CD4-positive, alpha-beta memory T cell (primary cell): ENCODE data around the gene INPP5A. TPM values are rescaled to one million over a fixed set of nuclear protein-coding genes. Genes with fewer than 3 reads are reported as not detected.

Experiments
- CTCF ChIA-PET: fragments of 350-600 bp; sonication (Branson Sonifier 250); formaldehyde crosslinking; loops from one replicate; lab custom pipeline; 2021; ENCODE audit warnings: inconsistent platforms; ENCODE audit not compliant: partially characterized antibody; lab: Charles Lee
- POLR2A ChIA-PET: fragments of 350-600 bp; sonication (Branson Sonifier 250); formaldehyde crosslinking; loops from one replicate; lab custom pipeline; 2021; ENCODE audit not compliant: partially characterized antibody; lab: Charles Lee
- DNase-seq, 5 donors: peaks; one replicate each; pipeline versions ENCODE4 v3.0.0 to v3.0.0-alpha.2; 2020 to 2022; ENCODE audit warnings: mixed read lengths in 1 of 5
- H3K27ac ChIP-seq: one replicate; pipeline ENCODE4 v1.7.0; 2013; ENCODE audit warnings: low read depth, low read length
- H3K27me3 ChIP-seq: 2 replicates; pipeline ENCODE4 v1.7.0; 2013; ENCODE audit warnings: mild to moderate bottlenecking, low read length, moderate library complexity; ENCODE audit not compliant: insufficient read depth
- H3K36me3 ChIP-seq: 2 replicates; pipeline ENCODE4 v1.7.0; 2013; ENCODE audit warnings: mild to moderate bottlenecking, low read length, moderate library complexity; ENCODE audit not compliant: insufficient read depth
- H3K4me1 ChIP-seq: 2 replicates; pipeline ENCODE4 v1.7.0; 2013; ENCODE audit warnings: mild to moderate bottlenecking, low read length, moderate library complexity; ENCODE audit not compliant: insufficient read depth
- H3K4me3 ChIP-seq, 2 donors: one replicate each; pipeline ENCODE4 v1.7.0; 2013; ENCODE audit warnings: low read length in 2 of 2, mild to moderate bottlenecking in 1 of 2
- H3K9me3 ChIP-seq, 2 donors: one replicate each; pipeline ENCODE4 v1.7.0; 2013; ENCODE audit warnings: low read length in 2 of 2, control low read depth in 1 of 2; ENCODE audit not compliant: control insufficient read depth in 1 of 2
- H3K27ac Mint-ChIP-seq, 7 donors: one replicate each; pipeline ENCODE4 v1.8.0; 2020 to 2021; ENCODE audit warnings: mixed read lengths in 7 of 7, mild to moderate bottlenecking in 6 of 7, inconsistent platforms in 3 of 7, moderate library complexity in 3 of 7
- H3K27me3 Mint-ChIP-seq, 2 donors: one replicate each; pipeline ENCODE4 v1.8.0; 2020 to 2021; ENCODE audit warnings: mixed read lengths in 2 of 2
- H3K36me3 Mint-ChIP-seq, 2 donors: one replicate each; pipeline ENCODE4 v1.8.0; 2020 to 2021; ENCODE audit warnings: mixed read lengths in 2 of 2, inconsistent platforms in 1 of 2, mild to moderate bottlenecking in 1 of 2
- H3K4me1 Mint-ChIP-seq, 4 donors: one replicate each; pipeline ENCODE4 v1.8.0; 2020 to 2021; ENCODE audit warnings: mixed read lengths in 4 of 4, mild to moderate bottlenecking in 1 of 4
- H3K4me3 Mint-ChIP-seq, 8 donors: one replicate each; pipeline ENCODE4 v1.8.0; 2020 to 2021; ENCODE audit warnings: mixed read lengths in 8 of 8, mild to moderate bottlenecking in 7 of 8, moderate library complexity in 6 of 8, inconsistent platforms in 3 of 8
- H3K9me3 Mint-ChIP-seq, 8 donors: one replicate each; pipeline ENCODE4 v1.8.0; 2020 to 2021; ENCODE audit warnings: mixed read lengths in 8 of 8, mild to moderate bottlenecking in 5 of 8, inconsistent platforms in 3 of 8, moderate library complexity in 1 of 8
- intact Hi-C: fragments of 100-400 bp; cut with micrococcal nuclease; formaldehyde crosslinking; loops from one replicate; pipeline ENCODE4 v1.15.1; 2023
- polyA plus RNA-seq, 2 donors: library from polyadenylated mRNA; unstranded; fragments of 300-500 nt; fragmentation: Illumina TruSeq; gene quantifications; one replicate each; pipeline ENCODE4 v1.2.3, GENCODE V29; 2021
- total RNA-seq, 2 experiments: library from RNA; stranded (reverse); gene quantifications; one replicate each; pipeline ENCODE4 v1.2.3, GENCODE V29; 2021

The INPP5A gene
- total and polyA plus RNA-seq, 4 experiments from 2014 or later: 0.61 to 19.3 (median 10.8) TPM

- Mint-ChIP-seq H3K27me3 (no peaks in the 10 kb centered on the region), H3K4me1 (peaks cover 0 to 4% (median under 1%) of the 10 kb centered on the region in 4 donors), H3K4me3 (no peak overlapping the region), H3K36me3 (peaks cover 28 to 46% of the 10 kb centered on the region in 2 donors), H3K9me3 (peaks cover 0 to 17% (median 8%) of the 10 kb centered on the region in 8 donors), H3K27ac (peak overlapping the region in 2 of 7 donors; percentile 41 to 43)
- intact Hi-C loops: no loop called here
- no peak for DNase-seq
- Histone ChIP-seq H3K9me3 (no peaks in the 10 kb centered on the region), H3K4me3 (no peak overlapping the region), H3K27me3 (no peaks in the 10 kb centered on the region), H3K27ac (no peak overlapping the region), H3K36me3 (no peaks in the 10 kb centered on the region), H3K4me1 (no peaks in the 10 kb centered on the region)
- ChIA-PET POLR2A (no interaction called here), CTCF (no interaction called here)
These were observed 160.1 kb downstream of the INPP5A start for GRCh38 chr10:132697578-132698200.

GRCh38 chr10:132698211-132698751 is 160.7 kb downstream of the INPP5A start:
- peaks cover 28 to 43% of the 10 kb centered on the region in 2 donors for H3K36me3 Mint-ChIP-seq
- Histone ChIP-seq H3K27me3 (no peaks in the 10 kb centered on the region), H3K4me3 (no peak overlapping the region), H3K36me3 (no peaks in the 10 kb centered on the region), H3K4me1 (no peaks in the 10 kb centered on the region), H3K27ac (no peak overlapping the region), H3K9me3 (no peaks in the 10 kb centered on the region)
- H3K4me3 Mint-ChIP-seq: no peak overlapping the region
- intact Hi-C loops: no loop called here
- H3K27me3 Mint-ChIP-seq: no peaks in the 10 kb centered on the region
- DNase-seq: no peak
- peak overlapping the region in 1 of 7 donors; percentile 11 for H3K27ac Mint-ChIP-seq
- ChIA-PET POLR2A (no interaction called here), CTCF (no interaction called here)
- H3K4me1 Mint-ChIP-seq: peaks cover 0 to 4% (median under 1%) of the 10 kb centered on the region in 4 donors
- peaks cover 0 to 17% (median 8%) of the 10 kb centered on the region in 8 donors for H3K9me3 Mint-ChIP-seq

GRCh38 chr10:132698761-132699391 is 161.3 kb downstream of the INPP5A start:
- DNase-seq: no peak
- intact Hi-C loops: no loop called here
- POLR2A ChIA-PET: no interaction called here
- no peaks in the 10 kb centered on the region for H3K27me3 ChIP-seq
- no peaks in the 10 kb centered on the region for H3K36me3 ChIP-seq
- no peak overlapping the region for H3K4me3 ChIP-seq
- H3K27ac ChIP-seq: no peak overlapping the region
- H3K9me3 ChIP-seq: no peaks in the 10 kb centered on the region
- Mint-ChIP-seq H3K9me3 (peaks cover 0 to 14% (median 7%) of the 10 kb centered on the region in 8 donors), H3K4me1 (peaks cover 0 to 2% (median under 1%) of the 10 kb centered on the region in 4 donors), H3K27me3 (no peaks in the 10 kb centered on the region), H3K36me3 (peaks cover 28 to 49% of the 10 kb centered on the region in 2 donors), H3K27ac (no peak overlapping the region), H3K4me3 (no peak overlapping the region)
- CTCF ChIA-PET: no interaction called here
- no peaks in the 10 kb centered on the region for H3K4me1 ChIP-seq

- Histone ChIP-seq H3K27me3 (no peaks in the 10 kb centered on the region), H3K4me3 (no peak overlapping the region), H3K9me3 (no peaks in the 10 kb centered on the region), H3K27ac (no peak overlapping the region), H3K4me1 (no peaks in the 10 kb centered on the region), H3K36me3 (no peaks in the 10 kb centered on the region)
- Mint-ChIP-seq H3K27ac (no peak overlapping the region), H3K27me3 (no peaks in the 10 kb centered on the region), H3K36me3 (peaks cover 28 to 50% of the 10 kb centered on the region in 2 donors), H3K4me1 (peaks cover 0 to 2% (median 0%) of the 10 kb centered on the region in 4 donors), H3K9me3 (peaks cover 0 to 12% (median 4%) of the 10 kb centered on the region in 8 donors), H3K4me3 (no peak overlapping the region)
- ChIA-PET POLR2A (no interaction called here), CTCF (no interaction called here)
- intact Hi-C loops: no loop called here
- no peak for DNase-seq
These were observed 162.0 kb downstream of the INPP5A start for GRCh38 chr10:132699411-132700155.

GRCh38 chr10:132700156-132701098 is 162.8 kb downstream of the INPP5A start:
- Histone ChIP-seq H3K9me3 (no peaks in the 10 kb centered on the region), H3K36me3 (no peaks in the 10 kb centered on the region), H3K4me1 (no peaks in the 10 kb centered on the region), H3K4me3 (no peak overlapping the region), H3K27ac (no peak overlapping the region), H3K27me3 (no peaks in the 10 kb centered on the region)
- Mint-ChIP-seq H3K9me3 (peaks cover 0 to 11% (median 1%) of the 10 kb centered on the region in 8 donors), H3K4me3 (no peak overlapping the region), H3K36me3 (peaks cover 25 to 45% of the 10 kb centered on the region in 2 donors), H3K4me1 (peaks cover 0 to 2% (median 0%) of the 10 kb centered on the region in 4 donors), H3K27me3 (no peaks in the 10 kb centered on the region), H3K27ac (no peak overlapping the region)
- DNase-seq: no peak
- ChIA-PET POLR2A (no interaction called here), CTCF (no interaction called here)
- intact Hi-C loops: no loop called here

- H3K4me3 Mint-ChIP-seq: no peak overlapping the region
- Histone ChIP-seq H3K27ac (no peak overlapping the region), H3K4me1 (no peaks in the 10 kb centered on the region), H3K4me3 (no peak overlapping the region), H3K27me3 (no peaks in the 10 kb centered on the region), H3K36me3 (no peaks in the 10 kb centered on the region), H3K9me3 (no peaks in the 10 kb centered on the region)
- ChIA-PET POLR2A (no interaction called here), CTCF (no interaction called here)
- peaks cover 0 to 2% (median 0%) of the 10 kb centered on the region in 4 donors for H3K4me1 Mint-ChIP-seq
- H3K9me3 Mint-ChIP-seq: peaks cover 0 to 16% (median 10%) of the 10 kb centered on the region in 8 donors
- intact Hi-C loops: no loop called here
- peaks cover 30 to 49% of the 10 kb centered on the region in 2 donors for H3K36me3 Mint-ChIP-seq
- no peak for DNase-seq
- no peak overlapping the region for H3K27ac Mint-ChIP-seq
- H3K27me3 Mint-ChIP-seq: no peaks in the 10 kb centered on the region
These were observed 163.7 kb downstream of the INPP5A start for GRCh38 chr10:132701099-132701845.
